Neural cell (in vitro differentiated cells): ENCODE results near the gene SRSF7. TPM values are rescaled to one million over a fixed set of nuclear protein-coding genes. Genes with fewer than 3 reads are reported as not detected.

ENCODE experiments used
- H2AFZ ChIP-seq: fragments of 200-600, 300-800 bp; sonication (generic), shearing (Covaris generic); 2 replicates; pipeline ENCODE4 v1.6.0; 2014; ENCODE audit warnings: low read depth, mild to moderate bottlenecking, antibody characterized with exemption, low read length, moderate library complexity
- H3F3A ChIP-seq: fragments of 200-600 bp; shearing (Covaris generic); 2 replicates; pipeline ENCODE4 v1.6.1; 2016; ENCODE audit warnings: mild to moderate bottlenecking, moderate library complexity, mixed read lengths, antibody characterized with exemption, low read length; ENCODE audit not compliant: insufficient read depth, poor library complexity, severe bottlenecking
- H3K27ac ChIP-seq: fragments of 200-600, 300-800 bp; sonication (generic), shearing (Covaris generic); 2 replicates; pipeline ENCODE4 v1.5.1; 2014; ENCODE audit warnings: mild to moderate bottlenecking, low read length, moderate library complexity
- H3K27me3 ChIP-seq: fragments of 300-800, 200-600 bp; sonication (generic), shearing (Covaris generic); 2 replicates; pipeline ENCODE4 v1.6.0; 2014; ENCODE audit warnings: mild to moderate bottlenecking, low read depth, low read length, moderate library complexity; ENCODE audit not compliant: insufficient read depth
- H3K36me3 ChIP-seq: fragments of 300-800, 200-600 bp; sonication (generic), shearing (Covaris generic); 2 replicates; pipeline ENCODE4 v1.5.1; 2014; ENCODE audit warnings: mild to moderate bottlenecking, antibody characterized with exemption, low read length, moderate library complexity; ENCODE audit not compliant: insufficient read depth
- H3K4me2 ChIP-seq: fragments of 300-800, 200-600 bp; sonication (generic), shearing (Covaris generic); 2 replicates; pipeline ENCODE4 v1.6.0; 2014; ENCODE audit warnings: mild to moderate bottlenecking, low read length
- H3K4me3 ChIP-seq: fragments of 300-800, 200-600 bp; sonication (generic), shearing (Covaris generic); 2 replicates; pipeline ENCODE4 v1.5.1; 2014; ENCODE audit warnings: mild to moderate bottlenecking, low read length, moderate library complexity
- H3K79me2 ChIP-seq: fragments of 200-600 bp; shearing (Covaris generic); replicated peaks from 2 replicates; pipeline ENCODE4 v1.6.0; 2014; ENCODE audit warnings: mild to moderate bottlenecking, low read length, moderate library complexity; ENCODE audit not compliant: insufficient read depth
- H3K9ac ChIP-seq: fragments of 300-800, 200-600 bp; sonication (generic), shearing (Covaris generic); 2 replicates; pipeline ENCODE4 v1.6.1; 2016; ENCODE audit warnings: mild to moderate bottlenecking, low read length, mixed read lengths
- H3K9me2 ChIP-seq: fragments of 200-600 bp; shearing (Covaris generic); 2 replicates; pipeline ENCODE4 v1.6.1; 2016; ENCODE audit warnings: mild to moderate bottlenecking, low read length, mixed read lengths; ENCODE audit not compliant: insufficient read depth
- H3K9me3 ChIP-seq: fragments of 200-600, 300-800 bp; sonication (generic), shearing (Covaris generic); 2 replicates; pipeline ENCODE4 v1.6.1; 2016; ENCODE audit warnings: mild to moderate bottlenecking, mixed run types, low read length, moderate library complexity, mixed read lengths
- H4K20me1 ChIP-seq: fragments of 200-600 bp; shearing (Covaris generic); 2 replicates; pipeline ENCODE4 v1.6.1; 2016; ENCODE audit warnings: mild to moderate bottlenecking, mixed run types; ENCODE audit not compliant: insufficient read depth
- CTCF ChIP-seq: fragments of 450-650 bp; IDR thresholded peaks from 2 replicates; pipeline ENCODE4 v1.5.1; 2014; ENCODE audit warnings: antibody characterized with exemption, mild to moderate bottlenecking, moderate library complexity; ENCODE audit not compliant: poor library complexity, severe bottlenecking
- EP300 ChIP-seq: fragments of 450-650 bp; conservative IDR thresholded peaks from 2 replicates; pipeline ENCODE4 v1.6.1; 2014; ENCODE audit warnings: antibody characterized with exemption, mild to moderate bottlenecking, moderate library complexity; ENCODE audit not compliant: poor library complexity, severe bottlenecking
- EZH2 ChIP-seq: fragments of 200-600, 300-800 bp; shearing (Covaris generic), sonication (generic); IDR thresholded peaks from 2 replicates; pipeline ENCODE4 v1.6.1; 2014; ENCODE audit warnings: antibody characterized with exemption, low read length, borderline replicate concordance, mild to moderate bottlenecking; ENCODE audit not compliant: insufficient read depth, poor library complexity, severe bottlenecking
- MXI1 ChIP-seq: fragments of 450-650 bp; conservative IDR thresholded peaks from 2 replicates; pipeline ENCODE4 v1.6.1; 2014; ENCODE audit warnings: antibody characterized with exemption, mild to moderate bottlenecking; ENCODE audit not compliant: poor library complexity, severe bottlenecking
- POLR2AphosphoS5 ChIP-seq: IDR thresholded peaks from 2 replicates; pipeline ENCODE4 v1.6.1; 2012
- RAD21 ChIP-seq: fragments of 450-650 bp; conservative IDR thresholded peaks from 2 replicates; pipeline ENCODE4 v1.6.1; 2014; ENCODE audit warnings: antibody characterized with exemption, mild to moderate bottlenecking, moderate library complexity
- REST ChIP-seq: IDR thresholded peaks from 2 replicates; pipeline ENCODE4 v1.6.1; 2012; ENCODE audit warnings: borderline replicate concordance
- SMC3 ChIP-seq: fragments of 450-650 bp; conservative IDR thresholded peaks from 2 replicates; pipeline ENCODE4 v1.6.1; 2014; ENCODE audit warnings: antibody characterized with exemption, mild to moderate bottlenecking, moderate library complexity; ENCODE audit not compliant: poor library complexity
- TAF1 ChIP-seq: IDR thresholded peaks from 2 replicates; pipeline ENCODE4 v1.6.1; 2012; ENCODE audit warnings: low read depth
- polyA plus RNA-seq: library from polyadenylated mRNA; depleted of rRNA; stranded (reverse); fragments of >200 nt; gene quantifications from 2 replicates; pipeline ENCODE4 v1.2.3, GENCODE V29; 2014

SRSF7 gene
- polyA plus RNA-seq, 1 donor from 2014 or later = 286 TPM

GRCh38 chr2:38771632-38772031, 20.5 kb upstream of the SRSF7 start:
- no peaks in the 10 kb centered on the region for H3F3A ChIP-seq
- H2AFZ ChIP-seq = no peak overlapping the region
- H3K4me3 ChIP-seq = no peak overlapping the region
- H3K27me3 ChIP-seq = no peaks in the 10 kb centered on the region
- no peaks in the 10 kb centered on the region for H3K79me2 ChIP-seq
- no peak overlapping the region for H3K27ac ChIP-seq
- no peaks in the 10 kb centered on the region for H3K36me3 ChIP-seq
- H3K9me2 ChIP-seq = no peaks in the 10 kb centered on the region
- no peaks in the 10 kb centered on the region for H3K9me3 ChIP-seq
- TF ChIP-seq EZH2 = no peak
- H3K9ac ChIP-seq = no peak overlapping the region
- H3K4me2 ChIP-seq = no peak overlapping the region
- H4K20me1 ChIP-seq = no peaks in the 10 kb centered on the region

- Histone ChIP-seq H3K9ac (no peak overlapping the region), H3K9me2 (no peaks in the 10 kb centered on the region), H3F3A (no peaks in the 10 kb centered on the region), H3K27ac (no peak overlapping the region), H3K4me3 (no peak overlapping the region), H3K36me3 (no peaks in the 10 kb centered on the region), H2AFZ (no peak overlapping the region), H4K20me1 (no peaks in the 10 kb centered on the region), H3K4me2 (no peak overlapping the region), H3K79me2 (no peaks in the 10 kb centered on the region), H3K27me3 (no peaks in the 10 kb centered on the region), H3K9me3 (no peaks in the 10 kb centered on the region)
- TF ChIP-seq RAD21 = no peak
- no peak for TF ChIP-seq EZH2
- TF ChIP-seq MXI1 = no peak
- TF ChIP-seq EP300 = no peak
- no peak for TF ChIP-seq SMC3
Measured at GRCh38 chr2:38765551-38765950, 14.4 kb upstream of the SRSF7 start.

GRCh38 chr2:38765149-38765548, 14.0 kb upstream of the SRSF7 start:
- Histone ChIP-seq H3K27me3 (no peaks in the 10 kb centered on the region), H3K9me3 (no peaks in the 10 kb centered on the region), H3K27ac (no peak overlapping the region), H3K4me3 (no peak overlapping the region), H3K4me2 (no peak overlapping the region), H3K9ac (no peak overlapping the region), H3K36me3 (no peaks in the 10 kb centered on the region), H4K20me1 (no peaks in the 10 kb centered on the region), H2AFZ (no peak overlapping the region), H3F3A (no peaks in the 10 kb centered on the region), H3K79me2 (no peaks in the 10 kb centered on the region), H3K9me2 (no peaks in the 10 kb centered on the region)
- TF ChIP-seq RAD21 (no peak), EZH2 (no peak), MXI1 (no peak), CTCF (no peak), POLR2AphosphoS5 (no peak), TAF1 (no peak), EP300 (no peak), REST (no peak), SMC3 (no peak)
